ENCODE data around the gene NUP62. TPM values are rescaled to one million over a fixed set of nuclear protein-coding genes. Genes with fewer than 3 reads are reported as not detected.

NUP62 gene
- total and polyA plus RNA-seq, 4 donors = 14.2 to 19.8 (median 18.1) TPM

DNA sequence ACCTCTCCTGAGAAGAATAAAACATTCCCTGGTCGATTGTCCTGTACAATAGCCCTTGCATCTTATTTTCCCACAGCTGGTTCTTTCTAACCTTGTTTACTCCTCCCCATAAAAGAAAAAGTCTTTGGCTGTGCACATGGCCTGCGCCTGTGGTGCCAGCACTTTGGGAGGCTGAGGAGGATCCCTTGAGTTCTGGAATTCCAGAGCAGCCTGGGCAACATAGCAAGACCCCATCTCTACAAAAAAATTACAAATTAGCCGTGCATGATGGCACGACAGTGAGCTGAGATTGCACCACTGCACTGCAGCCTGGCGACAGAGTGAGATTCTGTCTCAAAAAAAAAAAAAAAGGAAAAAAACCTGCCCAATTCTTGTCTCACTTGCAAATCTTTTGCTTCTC lies 7.2 kb upstream of the NUP62 start:
- no peak for DNase-seq (ENCODE audit: low spot score)
- WGBS = 44% methylated on average over 5 of the region's 5 CpGs
- no peak overlapping the region for H3K9ac ChIP-seq (ENCODE audit: low read depth in 1 of 2, low read length in 2 of 2)
- H3K36me3 ChIP-seq (ENCODE audit: control insufficient read depth in 4 of 4, insufficient read depth in 3 of 4, low read depth in 1 of 4, low read length in 3 of 4) = peaks cover 3 to 10% (median 5%) of the 10 kb centered on the region in 4 donors
- H3K27ac ChIP-seq (ENCODE audit: low read depth in 1 of 2, low read length in 2 of 2) = peak overlapping the region in 1 of 2 donors; percentile 31
- H3K27me3 ChIP-seq (ENCODE audit: control insufficient read depth in 4 of 4, insufficient read depth in 4 of 4, low read length in 3 of 4) = no peaks in the 10 kb centered on the region
- no peak overlapping the region for H3K4me3 ChIP-seq (ENCODE audit: low read depth in 1 of 3, low read length in 3 of 3)
- no peaks in the 10 kb centered on the region for H3K9me3 ChIP-seq (ENCODE audit: control insufficient read depth in 4 of 4, low read length in 3 of 4)
- TF ChIP-seq FOXA1 (IDR thresholded peaks at IDR 0.05) (no peak), JUND (IDR thresholded peaks at IDR 0.05) (peak in 1 of 2 donors; percentile 4)
- H3K4me1 ChIP-seq (ENCODE audit: control insufficient read depth in 4 of 4, insufficient read depth in 4 of 4, low read length in 3 of 4) = peaks cover 0 to 16% (median 8%) of the 10 kb centered on the region in 4 donors

DNA sequence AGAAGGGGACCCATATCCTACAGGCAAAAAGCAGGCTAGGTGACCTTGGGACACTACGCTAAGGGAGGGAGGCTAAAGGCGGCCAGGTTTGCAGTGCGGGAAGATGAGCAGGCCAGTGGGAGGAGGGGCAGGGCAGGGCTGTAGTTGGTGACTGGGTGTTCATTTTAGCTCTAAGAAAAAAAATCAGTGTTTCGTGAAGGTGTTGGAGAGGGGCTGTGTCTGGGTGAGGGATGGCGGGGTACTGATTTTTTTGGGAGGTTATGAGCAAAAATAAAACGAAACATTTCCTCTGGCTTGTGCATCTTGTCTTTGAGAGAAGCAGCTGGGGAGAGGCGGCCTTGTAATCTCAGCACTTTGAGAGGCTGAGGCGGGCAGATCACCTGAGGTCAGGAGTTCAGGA lies 4.3 kb upstream of the NUP62 start:
- Histone ChIP-seq H3K4me3 (ENCODE audit: low read depth in 1 of 3, low read length in 3 of 3) (no peak overlapping the region), H3K9me3 (ENCODE audit: control insufficient read depth in 4 of 4, low read length in 3 of 4) (no peaks in the 10 kb centered on the region), H3K9ac (ENCODE audit: low read depth in 1 of 2, low read length in 2 of 2) (no peak overlapping the region), H3K4me1 (ENCODE audit: control insufficient read depth in 4 of 4, insufficient read depth in 4 of 4, low read length in 3 of 4) (peaks cover 2 to 28% (median 14%) of the 10 kb centered on the region in 4 donors), H3K27me3 (ENCODE audit: control insufficient read depth in 4 of 4, insufficient read depth in 4 of 4, low read length in 3 of 4) (no peaks in the 10 kb centered on the region), H3K27ac (ENCODE audit: low read depth in 1 of 2, low read length in 2 of 2) (peak overlapping the region; percentile 56 to 64), H3K36me3 (ENCODE audit: control insufficient read depth in 4 of 4, insufficient read depth in 3 of 4, low read depth in 1 of 4, low read length in 3 of 4) (peaks cover 3 to 17% (median 7%) of the 10 kb centered on the region in 4 donors)
- WGBS = 65% methylated on average over 8 of the region's 8 CpGs
- no peak for DNase-seq (ENCODE audit: low spot score)
- TF ChIP-seq JUND (IDR thresholded peaks at IDR 0.05) = peak in 1 of 2 donors; percentile 11
- TF ChIP-seq HNF4G (IDR thresholded peaks at IDR 0.05) = no peak
- peak; percentile 16 to 23 for TF ChIP-seq RXRA (IDR thresholded peaks at IDR 0.05)

DNA sequence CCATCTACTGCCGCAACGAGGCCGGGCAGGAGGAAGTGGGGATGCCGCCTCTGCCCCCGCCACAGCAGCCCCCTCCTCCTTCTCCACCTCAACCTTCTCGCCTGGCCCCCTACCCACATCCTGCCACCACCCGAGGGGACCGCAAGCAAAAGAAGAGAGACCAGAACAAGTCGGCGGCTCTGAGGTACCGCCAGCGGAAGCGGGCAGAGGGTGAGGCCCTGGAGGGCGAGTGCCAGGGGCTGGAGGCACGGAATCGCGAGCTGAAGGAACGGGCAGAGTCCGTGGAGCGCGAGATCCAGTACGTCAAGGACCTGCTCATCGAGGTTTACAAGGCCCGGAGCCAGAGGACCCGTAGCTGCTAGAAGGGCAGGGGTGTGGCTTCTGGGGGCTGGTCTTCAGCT lies 3.4 kb upstream of the NUP62 start:
- H3K36me3 ChIP-seq (ENCODE audit: control insufficient read depth in 4 of 4, insufficient read depth in 3 of 4, low read depth in 1 of 4, low read length in 3 of 4) = peaks cover 3 to 17% (median 7%) of the 10 kb centered on the region in 4 donors
- TF ChIP-seq, protein P1, sequence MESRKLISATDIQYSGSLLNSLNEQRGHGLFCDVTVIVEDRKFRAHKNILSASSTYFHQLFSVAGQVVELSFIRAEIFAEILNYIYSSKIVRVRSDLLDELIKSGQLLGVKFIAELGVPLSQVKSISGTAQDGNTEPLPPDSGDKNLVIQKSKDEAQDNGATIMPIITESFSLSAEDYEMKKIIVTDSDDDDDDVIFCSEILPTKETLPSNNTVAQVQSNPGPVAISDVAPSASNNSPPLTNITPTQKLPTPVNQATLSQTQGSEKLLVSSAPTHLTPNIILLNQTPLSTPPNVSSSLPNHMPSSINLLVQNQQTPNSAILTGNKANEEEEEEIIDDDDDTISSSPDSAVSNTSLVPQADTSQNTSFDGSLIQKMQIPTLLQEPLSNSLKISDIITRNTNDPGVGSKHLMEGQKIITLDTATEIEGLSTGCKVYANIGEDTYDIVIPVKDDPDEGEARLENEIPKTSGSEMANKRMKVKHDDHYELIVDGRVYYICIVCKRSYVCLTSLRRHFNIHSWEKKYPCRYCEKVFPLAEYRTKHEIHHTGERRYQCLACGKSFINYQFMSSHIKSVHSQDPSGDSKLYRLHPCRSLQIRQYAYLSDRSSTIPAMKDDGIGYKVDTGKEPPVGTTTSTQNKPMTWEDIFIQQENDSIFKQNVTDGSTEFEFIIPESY (IDR thresholded peaks at IDR 0.05) = no peak
- TF ChIP-seq, protein P2, sequence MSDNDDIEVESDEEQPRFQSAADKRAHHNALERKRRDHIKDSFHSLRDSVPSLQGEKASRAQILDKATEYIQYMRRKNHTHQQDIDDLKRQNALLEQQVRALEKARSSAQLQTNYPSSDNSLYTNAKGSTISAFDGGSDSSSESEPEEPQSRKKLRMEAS (IDR thresholded peaks at IDR 0.05) = no peak
- TF ChIP-seq EGR1 (IDR thresholded peaks at IDR 0.05; ENCODE audit: low read depth in 2 of 2) = no peak
- TF ChIP-seq SP1 (IDR thresholded peaks at IDR 0.05) = no peak
- peak overlapping the region in 1 of 2 donors; percentile 64 for H3K27ac ChIP-seq (ENCODE audit: low read depth in 1 of 2, low read length in 2 of 2)
- no peaks in the 10 kb centered on the region for H3K27me3 ChIP-seq (ENCODE audit: control insufficient read depth in 4 of 4, insufficient read depth in 4 of 4, low read length in 3 of 4)
- peak overlapping the region in 2 of 3 donors; percentile 21 to 97 for H3K4me3 ChIP-seq (ENCODE audit: low read depth in 1 of 3, low read length in 3 of 3)
- H3K9me3 ChIP-seq (ENCODE audit: control insufficient read depth in 4 of 4, low read length in 3 of 4) = no peaks in the 10 kb centered on the region
- no peak for DNase-seq (ENCODE audit: low spot score)
- no peak overlapping the region for H3K9ac ChIP-seq (ENCODE audit: low read depth in 1 of 2, low read length in 2 of 2)
- peaks cover 5 to 29% (median 17%) of the 10 kb centered on the region in 4 donors for H3K4me1 ChIP-seq (ENCODE audit: control insufficient read depth in 4 of 4, insufficient read depth in 4 of 4, low read length in 3 of 4)
- 74% methylated on average over 25 of the region's 25 CpGs for WGBS

DNA sequence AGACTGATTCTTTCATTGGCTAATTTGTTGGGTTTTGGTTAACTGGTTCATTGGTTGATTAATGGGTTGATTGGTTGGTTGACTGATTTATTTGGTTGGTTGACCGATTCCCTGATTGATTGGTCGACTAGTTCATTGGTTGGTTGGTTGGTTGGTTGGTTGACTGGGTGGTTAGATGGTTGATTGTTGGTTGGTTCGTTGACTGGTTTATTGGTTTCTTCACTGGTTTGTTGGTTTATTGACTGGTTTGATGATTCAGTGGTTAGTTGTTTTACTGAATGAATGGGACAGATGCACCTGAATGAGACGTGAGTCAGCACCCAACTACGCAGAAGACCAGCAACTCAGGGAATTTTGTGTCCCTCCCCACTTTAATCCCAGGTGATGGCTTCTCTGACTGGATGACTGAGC lies 2.7 kb upstream of the NUP62 start:
- no peak for DNase-seq (ENCODE audit: low spot score)
- peaks cover 3 to 17% (median 7%) of the 10 kb centered on the region in 4 donors for H3K36me3 ChIP-seq (ENCODE audit: control insufficient read depth in 4 of 4, insufficient read depth in 3 of 4, low read depth in 1 of 4, low read length in 3 of 4)
- no peak for TF ChIP-seq YY1 (IDR thresholded peaks at IDR 0.05)
- no peak for TF ChIP-seq RXRA (IDR thresholded peaks at IDR 0.05)
- TF ChIP-seq, protein P3, sequence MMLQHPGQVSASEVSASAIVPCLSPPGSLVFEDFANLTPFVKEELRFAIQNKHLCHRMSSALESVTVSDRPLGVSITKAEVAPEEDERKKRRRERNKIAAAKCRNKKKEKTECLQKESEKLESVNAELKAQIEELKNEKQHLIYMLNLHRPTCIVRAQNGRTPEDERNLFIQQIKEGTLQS (IDR thresholded peaks at IDR 0.05) = no peak
- TF ChIP-seq, protein P4, sequence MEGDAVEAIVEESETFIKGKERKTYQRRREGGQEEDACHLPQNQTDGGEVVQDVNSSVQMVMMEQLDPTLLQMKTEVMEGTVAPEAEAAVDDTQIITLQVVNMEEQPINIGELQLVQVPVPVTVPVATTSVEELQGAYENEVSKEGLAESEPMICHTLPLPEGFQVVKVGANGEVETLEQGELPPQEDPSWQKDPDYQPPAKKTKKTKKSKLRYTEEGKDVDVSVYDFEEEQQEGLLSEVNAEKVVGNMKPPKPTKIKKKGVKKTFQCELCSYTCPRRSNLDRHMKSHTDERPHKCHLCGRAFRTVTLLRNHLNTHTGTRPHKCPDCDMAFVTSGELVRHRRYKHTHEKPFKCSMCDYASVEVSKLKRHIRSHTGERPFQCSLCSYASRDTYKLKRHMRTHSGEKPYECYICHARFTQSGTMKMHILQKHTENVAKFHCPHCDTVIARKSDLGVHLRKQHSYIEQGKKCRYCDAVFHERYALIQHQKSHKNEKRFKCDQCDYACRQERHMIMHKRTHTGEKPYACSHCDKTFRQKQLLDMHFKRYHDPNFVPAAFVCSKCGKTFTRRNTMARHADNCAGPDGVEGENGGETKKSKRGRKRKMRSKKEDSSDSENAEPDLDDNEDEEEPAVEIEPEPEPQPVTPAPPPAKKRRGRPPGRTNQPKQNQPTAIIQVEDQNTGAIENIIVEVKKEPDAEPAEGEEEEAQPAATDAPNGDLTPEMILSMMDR (IDR thresholded peaks at IDR 0.05; ENCODE audit: low read depth, low read length, missing input control) = no peak
- no peak for TF ChIP-seq EGR1 (IDR thresholded peaks at IDR 0.05; ENCODE audit: low read depth in 2 of 2)
- TF ChIP-seq JUND (IDR thresholded peaks at IDR 0.05) = no peak
- TF ChIP-seq HNF4A (conservative IDR thresholded peaks at IDR 0.05) = no peak
- TF ChIP-seq RAD21 (IDR thresholded peaks at IDR 0.05) = no peak
- H3K27me3 ChIP-seq (ENCODE audit: control insufficient read depth in 4 of 4, insufficient read depth in 4 of 4, low read length in 3 of 4) = no peaks in the 10 kb centered on the region
- peak overlapping the region; percentile 15 to 97 (median 92) for H3K4me3 ChIP-seq (ENCODE audit: low read depth in 1 of 3, low read length in 3 of 3)
- no peaks in the 10 kb centered on the region for H3K9me3 ChIP-seq (ENCODE audit: control insufficient read depth in 4 of 4, low read length in 3 of 4)
- peaks cover 6 to 32% (median 17%) of the 10 kb centered on the region in 4 donors for H3K4me1 ChIP-seq (ENCODE audit: control insufficient read depth in 4 of 4, insufficient read depth in 4 of 4, low read length in 3 of 4)
- H3K9ac ChIP-seq (ENCODE audit: low read depth in 1 of 2, low read length in 2 of 2) = no peak overlapping the region
- WGBS = 85% methylated on average over 5 of the region's 5 CpGs
- H3K27ac ChIP-seq (ENCODE audit: low read depth in 1 of 2, low read length in 2 of 2) = peak overlapping the region in 1 of 2 donors; percentile 6
